Breast epithelium (tissue), 3 donors: ENCODE data around the gene CFAP157.

ENCODE experiments used
- POLR2AphosphoS5 ChIP-seq, 3 donors: sonication (generic); formaldehyde crosslinking; IDR thresholded peaks; one replicate each; pipeline ENCODE4 v1.6.1; 2017; ENCODE audit warnings: antibody characterized with exemption in 3 of 3
- TF ChIP-seq, protein P1 (sequence below), 3 donors: fragments of 450-650 bp; IDR thresholded peaks; one replicate each; pipeline ENCODE4 v1.5.1; 2016 to 2017; ENCODE audit warnings: antibody characterized with exemption in 3 of 3, mild to moderate bottlenecking in 3 of 3, moderate library complexity in 3 of 3

DNA sequence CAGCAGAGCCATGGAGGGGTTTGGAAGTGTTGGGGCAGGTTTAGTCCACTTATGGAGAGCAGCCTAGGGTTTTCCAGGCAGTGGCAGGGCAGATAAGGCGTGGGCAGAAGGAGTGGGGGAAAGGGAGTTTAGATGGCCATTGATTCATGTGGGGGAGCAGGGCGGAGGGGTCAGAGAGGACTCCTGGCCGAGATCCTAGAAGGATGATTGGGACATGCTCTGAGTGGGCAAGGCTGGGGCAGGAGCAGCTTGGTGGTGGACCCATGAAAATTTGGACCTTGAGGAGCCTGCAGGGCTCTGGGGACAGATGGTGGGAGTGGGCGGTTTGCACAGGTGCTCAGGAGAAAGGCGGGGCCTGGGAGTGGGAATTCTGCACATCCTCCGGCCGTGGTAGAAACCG is 46.4 kb downstream of the CFAP157 start:
- TF ChIP-seq, protein P1, sequence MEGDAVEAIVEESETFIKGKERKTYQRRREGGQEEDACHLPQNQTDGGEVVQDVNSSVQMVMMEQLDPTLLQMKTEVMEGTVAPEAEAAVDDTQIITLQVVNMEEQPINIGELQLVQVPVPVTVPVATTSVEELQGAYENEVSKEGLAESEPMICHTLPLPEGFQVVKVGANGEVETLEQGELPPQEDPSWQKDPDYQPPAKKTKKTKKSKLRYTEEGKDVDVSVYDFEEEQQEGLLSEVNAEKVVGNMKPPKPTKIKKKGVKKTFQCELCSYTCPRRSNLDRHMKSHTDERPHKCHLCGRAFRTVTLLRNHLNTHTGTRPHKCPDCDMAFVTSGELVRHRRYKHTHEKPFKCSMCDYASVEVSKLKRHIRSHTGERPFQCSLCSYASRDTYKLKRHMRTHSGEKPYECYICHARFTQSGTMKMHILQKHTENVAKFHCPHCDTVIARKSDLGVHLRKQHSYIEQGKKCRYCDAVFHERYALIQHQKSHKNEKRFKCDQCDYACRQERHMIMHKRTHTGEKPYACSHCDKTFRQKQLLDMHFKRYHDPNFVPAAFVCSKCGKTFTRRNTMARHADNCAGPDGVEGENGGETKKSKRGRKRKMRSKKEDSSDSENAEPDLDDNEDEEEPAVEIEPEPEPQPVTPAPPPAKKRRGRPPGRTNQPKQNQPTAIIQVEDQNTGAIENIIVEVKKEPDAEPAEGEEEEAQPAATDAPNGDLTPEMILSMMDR (IDR thresholded peaks at IDR 0.05) = no peak
- no peak for TF ChIP-seq POLR2AphosphoS5 (IDR thresholded peaks at IDR 0.05)
